Prostate gland (tissue), 2 donors: ENCODE results near the gene SLC44A2.

Source experiments
- CTCF ChIP-seq, 4 experiments: fragments of 200-600 bp in 2 of 4; fragments of 450-650 bp in 2 of 4; sonication (generic) in 2 of 4; IDR thresholded peaks; 1 replicate in 3 of 4; 2 replicates in 1 of 4; pipeline ENCODE4 v1.5.1; 2016 to 2019; ENCODE audit warnings: antibody characterized with exemption in 4 of 4, mild to moderate bottlenecking in 2 of 4, moderate library complexity in 2 of 4
- POLR2AphosphoS5 ChIP-seq: sonication (generic); formaldehyde crosslinking; IDR thresholded peaks from one replicate; pipeline ENCODE4 v1.6.1; 2017; ENCODE audit warnings: antibody characterized with exemption

GRCh38 chr19:10640361-10640760 lies 15.0 kb downstream of the SLC44A2 start:
- no peak for TF ChIP-seq CTCF (IDR thresholded peaks at IDR 0.05)
- no peak for TF ChIP-seq POLR2AphosphoS5
